ENCODE data around the gene GRAMD2B. TPM values are rescaled to one million over a fixed set of nuclear protein-coding genes. Genes with fewer than 3 reads are reported as not detected.

GRAMD2B gene
- total RNA-seq, 6 donors from 2014 or later, result 11.3 to 70.4 (median 17.7) TPM

GRCh38 chr5:126455264-126455663, 32.1 kb downstream of the GRAMD2B start:
- H3K9me3 ChIP-seq, result no peaks in the 10 kb centered on the region
- peaks cover 0 to 15% (median 10%) of the 10 kb centered on the region in 4 donors for H3K4me1 ChIP-seq
- ATAC-seq (ENCODE audit: low FRiP score in 2 of 2) (no peak), DNase-seq (no peak)
- no peak overlapping the region for H3K27ac ChIP-seq
- H3K36me3 ChIP-seq, result no peaks in the 10 kb centered on the region
- TF ChIP-seq POLR2AphosphoS5 (IDR thresholded peaks at IDR 0.05) (no peak), EP300 (IDR thresholded peaks at IDR 0.05) (no peak), POLR2A (IDR thresholded peaks at IDR 0.05) (no peak)
- TF ChIP-seq, protein P1, sequence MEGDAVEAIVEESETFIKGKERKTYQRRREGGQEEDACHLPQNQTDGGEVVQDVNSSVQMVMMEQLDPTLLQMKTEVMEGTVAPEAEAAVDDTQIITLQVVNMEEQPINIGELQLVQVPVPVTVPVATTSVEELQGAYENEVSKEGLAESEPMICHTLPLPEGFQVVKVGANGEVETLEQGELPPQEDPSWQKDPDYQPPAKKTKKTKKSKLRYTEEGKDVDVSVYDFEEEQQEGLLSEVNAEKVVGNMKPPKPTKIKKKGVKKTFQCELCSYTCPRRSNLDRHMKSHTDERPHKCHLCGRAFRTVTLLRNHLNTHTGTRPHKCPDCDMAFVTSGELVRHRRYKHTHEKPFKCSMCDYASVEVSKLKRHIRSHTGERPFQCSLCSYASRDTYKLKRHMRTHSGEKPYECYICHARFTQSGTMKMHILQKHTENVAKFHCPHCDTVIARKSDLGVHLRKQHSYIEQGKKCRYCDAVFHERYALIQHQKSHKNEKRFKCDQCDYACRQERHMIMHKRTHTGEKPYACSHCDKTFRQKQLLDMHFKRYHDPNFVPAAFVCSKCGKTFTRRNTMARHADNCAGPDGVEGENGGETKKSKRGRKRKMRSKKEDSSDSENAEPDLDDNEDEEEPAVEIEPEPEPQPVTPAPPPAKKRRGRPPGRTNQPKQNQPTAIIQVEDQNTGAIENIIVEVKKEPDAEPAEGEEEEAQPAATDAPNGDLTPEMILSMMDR (IDR thresholded peaks at IDR 0.05), result no peak
- H3K27me3 ChIP-seq, result no peaks in the 10 kb centered on the region
- no peak overlapping the region for H3K4me3 ChIP-seq

DNA sequence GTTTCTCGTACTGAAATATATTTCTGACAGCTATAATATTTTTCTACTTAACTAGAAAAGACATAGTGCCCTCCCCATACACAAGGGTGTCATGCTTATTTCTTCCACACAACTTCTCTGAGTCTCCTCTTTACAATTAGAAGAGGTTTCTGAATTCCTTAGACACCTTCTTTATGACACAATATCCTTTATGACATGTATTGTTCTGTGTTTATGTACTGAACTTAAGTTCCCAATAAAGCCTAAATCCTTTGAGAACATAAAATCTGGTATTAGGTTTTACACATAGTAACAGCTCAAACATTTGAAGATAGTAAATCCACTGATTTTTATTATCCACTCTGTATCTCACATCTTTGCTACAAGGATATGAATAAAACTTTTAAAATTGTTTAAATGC, 32.5 kb downstream of the GRAMD2B start:
- DNase-seq, result no peak
- H3K4me3 ChIP-seq, result no peak overlapping the region
- H3K36me3 ChIP-seq, result no peaks in the 10 kb centered on the region
- H3K27me3 ChIP-seq, result no peaks in the 10 kb centered on the region
- no peaks in the 10 kb centered on the region for H3K9me3 ChIP-seq
- peaks cover 0 to 13% (median 9%) of the 10 kb centered on the region in 4 donors for H3K4me1 ChIP-seq
- TF ChIP-seq, protein P1 (IDR thresholded peaks at IDR 0.05), result no peak
- TF ChIP-seq EP300 (IDR thresholded peaks at IDR 0.05) (no peak), POLR2AphosphoS5 (IDR thresholded peaks at IDR 0.05) (no peak), POLR2A (IDR thresholded peaks at IDR 0.05) (no peak)
- no peak for ATAC-seq (ENCODE audit: low FRiP score in 2 of 2)
- 88 to 100% methylated on average over 1 of the region's 1 CpG for WGBS, 2 donors
- no peak overlapping the region for H3K27ac ChIP-seq

GRCh38 chr5:126456217-126456820, 33.1 kb downstream of the GRAMD2B start:
- no peak overlapping the region for H3K4me3 ChIP-seq
- DNase-seq (no peak), ATAC-seq (ENCODE audit: low FRiP score in 2 of 2) (no peak)
- H3K27me3 ChIP-seq, result no peaks in the 10 kb centered on the region
- 68 to 81% methylated on average over 6 of the region's 6 CpGs for WGBS, 2 donors
- TF ChIP-seq POLR2A (IDR thresholded peaks at IDR 0.05), result no peak
- TF ChIP-seq EP300 (IDR thresholded peaks at IDR 0.05), result no peak
- TF ChIP-seq, protein P1 (IDR thresholded peaks at IDR 0.05), result no peak
- TF ChIP-seq POLR2AphosphoS5 (IDR thresholded peaks at IDR 0.05), result no peak
- H3K27ac ChIP-seq, result no peak overlapping the region
- no peaks in the 10 kb centered on the region for H3K9me3 ChIP-seq
- H3K36me3 ChIP-seq, result no peaks in the 10 kb centered on the region
- peaks cover 0 to 9% (median 4%) of the 10 kb centered on the region in 4 donors for H3K4me1 ChIP-seq

DNA sequence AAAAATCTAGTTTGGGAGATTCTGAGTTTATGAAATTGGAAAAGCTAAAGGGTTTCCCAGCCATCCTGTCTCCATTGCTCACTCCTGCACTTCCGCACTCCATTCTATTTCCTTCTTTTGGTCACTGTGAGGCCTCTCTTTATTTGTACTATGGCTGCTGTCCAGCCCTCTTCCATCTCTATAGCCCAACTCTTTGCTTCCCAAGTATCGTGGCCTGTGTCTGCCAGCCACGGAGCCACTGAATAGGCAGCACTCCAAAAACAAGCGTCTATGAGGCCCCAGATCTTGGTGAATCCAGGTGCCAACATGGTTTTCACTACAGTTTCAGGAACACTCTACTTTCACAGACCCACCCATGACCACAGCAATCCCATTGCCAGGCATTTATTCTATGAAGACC, 37.2 kb downstream of the GRAMD2B start:
- H3K4me1 ChIP-seq, result peaks cover 0 to 8% (median 1%) of the 10 kb centered on the region in 4 donors
- H3K27me3 ChIP-seq, result no peaks in the 10 kb centered on the region
- no peak for ATAC-seq (ENCODE audit: low FRiP score in 2 of 2)
- H3K9me3 ChIP-seq, result no peaks in the 10 kb centered on the region
- no peak for DNase-seq
- no peak overlapping the region for H3K4me3 ChIP-seq
- 90 to 92% methylated on average over 4 of the region's 4 CpGs for WGBS, 2 donors
- H3K36me3 ChIP-seq, result no peaks in the 10 kb centered on the region
- no peak overlapping the region for H3K27ac ChIP-seq
- TF ChIP-seq POLR2AphosphoS5 (IDR thresholded peaks at IDR 0.05), result no peak
- TF ChIP-seq, protein P1 (IDR thresholded peaks at IDR 0.05), result no peak
- no peak for TF ChIP-seq EP300 (IDR thresholded peaks at IDR 0.05)
- TF ChIP-seq POLR2A (IDR thresholded peaks at IDR 0.05), result no peak

- H3K9me3 ChIP-seq, result no peaks in the 10 kb centered on the region
- no peak overlapping the region for H3K27ac ChIP-seq
- ATAC-seq (ENCODE audit: low FRiP score in 2 of 2), result no peak
- H3K4me3 ChIP-seq, result no peak overlapping the region
- H3K36me3 ChIP-seq, result peaks cover 0 to 4% (median 0%) of the 10 kb centered on the region in 4 donors
- TF ChIP-seq POLR2AphosphoS5 (IDR thresholded peaks at IDR 0.05), result no peak
- no peak for TF ChIP-seq EP300 (IDR thresholded peaks at IDR 0.05)
- TF ChIP-seq POLR2A (IDR thresholded peaks at IDR 0.05), result no peak
- TF ChIP-seq, protein P1 (IDR thresholded peaks at IDR 0.05), result no peak
- 100% methylated on average over 1 of the region's 1 CpG for whole genome bisulfite sequencing, 2 donors
- DNase-seq, result no peak
- peaks cover 0 to 8% (median 1%) of the 10 kb centered on the region in 4 donors for H3K4me1 ChIP-seq
- H3K27me3 ChIP-seq, result no peaks in the 10 kb centered on the region
Observed at GRCh38 chr5:126460977-126461376, 37.8 kb downstream of the GRAMD2B start.

All from upper lobe of left lung (tissue), 6 donors.